NCI-H1436 (cell line): ENCODE data around the gene IL11RA.

ENCODE experiments used
- DNase-seq: peaks from one replicate; lab custom pipeline; 2025; lab: John Stamatoyannopoulos, UW

Gene IL11RA

DNA sequence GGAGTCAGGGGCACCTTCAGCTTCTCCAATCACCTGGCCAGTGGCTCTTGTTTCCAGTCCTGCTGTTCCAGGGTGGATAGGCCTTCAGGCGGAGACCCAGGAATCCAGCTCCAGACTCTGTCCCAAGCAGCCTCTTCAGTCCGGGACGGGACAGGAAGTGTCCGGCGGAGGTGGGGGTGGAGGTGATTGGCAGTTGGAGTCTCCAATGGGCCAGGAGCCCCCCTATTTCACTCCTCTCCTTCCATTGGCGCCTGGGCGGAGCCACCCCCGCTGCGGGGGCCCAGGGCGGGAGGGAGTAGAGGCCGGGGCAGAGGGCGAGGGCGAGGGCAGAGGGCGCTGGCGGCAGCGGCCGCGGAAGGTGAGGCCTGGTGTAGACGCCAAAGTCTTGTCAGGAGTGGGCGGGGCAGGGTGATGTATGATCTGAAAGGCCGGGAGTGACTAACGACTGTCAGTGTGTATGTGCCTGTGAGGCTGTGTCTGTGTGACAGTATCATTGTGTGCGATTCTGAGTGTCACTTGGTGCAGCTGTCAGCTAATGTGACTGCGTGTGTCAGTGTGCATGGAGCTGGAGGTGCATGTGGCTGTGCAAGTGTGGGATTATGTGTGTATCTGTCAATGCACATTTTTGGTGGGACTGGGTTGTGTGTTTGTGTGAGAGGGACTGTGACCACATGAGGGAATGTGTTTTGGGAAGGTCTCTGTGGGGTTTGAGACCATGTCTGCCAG is at the start of gene IL11RA:
IL11RA (plus strand) TSS at position 310 of the 726 bp plus-strand sequence. CDS start 3,033 bp downstream, outside the sequence.
- no peak for DNase-seq

DNA sequence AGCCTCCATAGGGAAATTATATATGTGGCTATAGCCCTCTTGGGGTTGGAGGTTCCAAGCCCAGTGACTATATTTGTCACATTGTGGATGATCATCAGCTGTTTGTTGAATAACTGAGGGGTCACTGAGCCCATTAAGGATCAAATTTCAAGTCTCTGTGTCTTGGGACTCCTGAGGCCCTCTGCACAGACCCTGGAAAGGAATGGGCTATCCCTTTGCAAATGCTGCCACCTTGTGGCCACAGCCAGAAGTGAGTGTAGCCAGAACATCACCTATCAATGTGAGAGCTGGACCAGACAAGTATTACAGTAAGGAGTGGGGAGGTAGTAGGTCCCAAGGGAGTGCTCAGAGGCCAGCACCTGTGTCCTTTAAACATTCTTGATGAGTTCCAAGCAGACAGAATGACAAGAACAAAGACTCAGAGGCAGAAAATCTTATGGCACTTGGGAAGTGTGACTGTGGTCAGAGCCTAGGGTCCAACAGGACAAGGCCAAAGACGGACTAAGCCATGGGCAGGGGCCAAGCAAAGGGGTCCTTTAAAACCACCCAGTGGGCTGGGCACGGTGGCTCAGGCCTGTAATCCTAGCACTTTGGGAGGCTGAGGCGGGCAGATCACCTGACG is 48.3 kb upstream of the IL11RA start:
- DNase-seq, result peak; percentile 72

DNA sequence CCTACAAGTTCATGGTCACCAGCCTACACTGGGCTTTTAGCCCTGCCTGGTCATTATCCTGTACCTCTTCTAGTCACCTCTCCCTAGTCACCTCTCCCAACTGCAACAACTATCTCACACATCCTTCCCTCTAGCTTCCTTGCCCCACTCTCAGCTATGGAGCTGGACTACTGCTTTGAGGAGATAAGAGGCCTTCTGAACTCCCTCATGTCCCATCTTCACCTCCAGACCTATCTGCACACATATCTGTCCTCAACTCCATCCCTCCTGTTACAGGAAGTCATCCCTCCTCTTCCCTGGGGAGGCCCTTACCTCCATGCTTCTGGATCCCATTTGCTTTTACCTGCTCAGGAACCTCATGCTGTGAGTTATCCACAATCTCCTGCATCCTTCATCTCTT is 45.8 kb upstream of the IL11RA start:
- DNase-seq, result no peak

DNA sequence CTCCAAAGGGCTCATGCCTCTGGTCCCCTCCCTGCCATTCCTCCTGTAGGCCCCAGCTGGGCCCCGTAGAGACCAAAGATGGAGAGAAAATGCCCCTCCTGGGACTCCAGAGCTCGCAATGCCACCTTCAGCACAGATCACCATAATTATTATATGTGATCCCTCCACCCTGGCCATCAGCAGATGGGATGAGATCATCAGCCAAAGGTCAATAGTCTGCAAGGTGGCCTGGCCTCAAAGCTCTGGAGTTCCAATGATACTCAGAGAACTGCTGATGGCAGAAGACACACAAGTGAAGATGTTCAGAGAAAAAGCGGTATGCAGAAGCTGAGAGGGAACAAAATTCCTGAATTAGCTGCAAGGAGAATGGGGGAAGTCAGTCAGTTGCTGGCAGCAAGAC is 45.1 kb upstream of the IL11RA start:
- DNase-seq, result no peak

DNA sequence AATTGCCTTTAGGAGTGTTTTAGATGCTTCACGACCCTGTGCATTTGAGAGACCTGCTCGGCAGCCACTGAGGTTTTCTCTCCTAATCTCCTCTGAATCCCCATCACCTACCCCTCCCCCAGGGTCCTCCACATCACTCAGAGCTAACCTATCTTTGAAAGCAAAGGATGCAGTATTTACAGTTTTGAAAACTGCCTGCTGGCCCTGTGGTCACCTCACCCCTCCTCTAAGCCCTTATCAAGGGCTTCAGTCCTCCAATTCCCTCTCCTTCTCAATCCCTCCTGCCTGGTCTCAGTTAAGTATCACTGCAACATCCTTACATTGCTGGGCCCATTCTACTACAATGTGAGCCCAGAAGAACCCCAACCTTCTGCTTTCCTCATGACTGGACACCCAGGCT is 44.7 kb upstream of the IL11RA start:
- no peak for DNase-seq

DNA sequence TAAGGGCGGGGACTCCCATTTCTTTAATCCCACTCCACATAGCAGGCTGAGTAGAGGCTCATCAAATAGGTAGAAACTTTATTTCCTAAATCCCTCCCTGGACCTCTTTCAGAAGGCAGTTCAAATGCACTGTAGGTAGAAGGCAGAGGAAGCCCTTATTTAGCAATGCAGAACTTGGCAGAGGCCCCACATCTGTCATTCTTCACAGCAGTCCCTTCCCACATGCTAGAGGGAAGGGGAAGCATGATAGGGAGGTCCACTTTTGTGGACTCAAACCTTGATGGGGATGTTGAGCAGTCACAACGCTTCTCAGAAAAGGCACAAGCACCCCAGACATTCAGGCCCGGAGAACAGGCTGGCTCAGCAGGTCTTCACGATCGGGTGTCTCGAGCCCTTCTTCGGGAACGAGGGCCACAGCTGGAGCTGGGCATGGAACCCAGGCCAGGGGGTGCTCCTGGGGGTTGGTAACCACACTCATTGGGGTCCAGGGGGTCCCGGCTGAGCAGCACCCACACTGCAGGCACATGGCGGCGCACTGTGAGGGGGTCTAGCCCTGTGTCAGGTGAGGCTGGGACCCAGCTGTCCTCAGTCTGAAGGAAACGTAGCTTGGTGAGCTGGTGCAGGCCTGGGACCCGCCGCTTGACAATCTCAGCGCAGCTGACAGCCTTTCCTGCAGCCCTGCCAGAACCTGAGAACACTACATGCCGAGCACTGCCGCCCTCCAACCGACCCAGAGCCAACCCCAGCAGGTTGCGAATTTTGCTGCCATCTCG is 41.4 kb upstream of the IL11RA start:
- DNase-seq, result no peak

DNA sequence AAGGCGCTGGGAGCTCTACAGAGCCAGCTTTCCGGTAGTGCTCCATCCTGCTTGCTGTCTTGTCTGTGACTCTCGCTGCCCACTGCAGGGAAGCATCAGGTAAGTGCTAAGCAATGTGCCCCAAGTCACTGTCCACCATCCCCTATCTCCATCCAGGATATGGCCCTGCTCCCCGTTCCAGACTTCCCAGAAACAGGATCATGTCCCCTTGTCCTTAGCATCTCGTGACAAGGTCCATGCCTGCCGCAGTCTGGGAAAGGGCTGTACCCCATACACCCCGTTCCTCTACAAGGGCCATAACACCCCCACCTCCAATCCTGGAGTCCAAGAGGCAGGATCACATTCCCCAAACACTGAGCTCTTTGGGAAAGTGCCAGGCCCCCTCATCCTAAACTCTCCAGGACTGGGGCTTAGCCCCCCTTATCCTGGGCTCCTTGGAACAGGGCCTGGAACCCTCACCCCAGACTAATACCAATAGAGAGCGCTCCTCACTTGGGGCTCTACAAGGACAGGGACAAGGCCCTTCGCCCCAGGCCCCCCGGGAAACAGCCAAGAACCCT is 40.7 kb upstream of the IL11RA start:
- no peak for DNase-seq

DNA sequence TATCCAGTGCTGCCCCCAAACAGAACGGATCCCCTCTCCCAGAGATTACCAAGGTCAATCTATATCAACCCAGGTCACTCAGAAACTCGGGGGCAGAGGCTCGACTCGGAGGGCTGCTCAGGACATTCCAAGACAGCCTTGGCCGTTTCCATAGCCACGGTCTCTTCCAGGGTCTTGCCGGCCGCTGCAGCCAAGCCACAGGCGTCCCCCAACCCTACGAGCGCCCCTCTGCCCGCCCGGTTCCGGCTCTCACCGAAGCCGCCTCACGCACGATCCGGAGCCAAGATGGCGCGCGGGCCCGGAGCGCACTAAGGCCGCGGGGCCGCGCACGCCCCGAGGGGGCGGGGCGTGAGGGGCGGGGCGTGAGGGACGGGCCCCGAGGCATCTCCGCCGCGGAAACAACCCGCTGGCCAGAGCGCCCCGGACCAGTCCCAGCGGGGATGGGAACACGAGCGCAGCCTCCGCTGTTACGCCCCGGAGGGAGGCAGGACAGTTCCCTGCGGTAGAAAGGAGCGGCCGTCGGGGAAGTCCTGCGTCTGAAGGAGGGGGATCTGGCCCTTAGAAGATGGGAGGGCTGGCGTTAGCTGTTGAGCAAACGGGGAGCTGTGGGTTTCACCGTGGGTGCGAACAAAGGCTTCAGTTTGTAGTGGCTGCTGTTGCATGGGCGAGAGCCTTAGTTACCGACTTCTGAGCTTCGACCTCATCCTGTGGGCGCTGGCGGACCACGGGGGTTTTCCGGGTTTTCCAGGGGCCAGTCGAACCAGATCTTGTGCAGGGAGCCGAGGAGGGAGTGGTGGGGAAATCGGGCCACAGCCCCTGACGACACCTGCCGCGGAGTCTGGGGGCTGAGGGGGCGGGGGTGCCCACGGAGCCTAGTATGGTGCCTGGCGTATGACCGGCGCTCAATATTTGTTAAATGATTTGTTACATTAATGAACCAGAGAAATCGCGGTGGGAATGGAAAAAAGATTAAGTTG is 39.9 kb upstream of the IL11RA start, which contains the start of gene RPP25L:
RPP25L (minus strand) TSS at position 287 of the 977 bp plus-strand sequence. CDS start 801 bp downstream, outside the sequence.
- DNase-seq, result peak; percentile 83

DNA sequence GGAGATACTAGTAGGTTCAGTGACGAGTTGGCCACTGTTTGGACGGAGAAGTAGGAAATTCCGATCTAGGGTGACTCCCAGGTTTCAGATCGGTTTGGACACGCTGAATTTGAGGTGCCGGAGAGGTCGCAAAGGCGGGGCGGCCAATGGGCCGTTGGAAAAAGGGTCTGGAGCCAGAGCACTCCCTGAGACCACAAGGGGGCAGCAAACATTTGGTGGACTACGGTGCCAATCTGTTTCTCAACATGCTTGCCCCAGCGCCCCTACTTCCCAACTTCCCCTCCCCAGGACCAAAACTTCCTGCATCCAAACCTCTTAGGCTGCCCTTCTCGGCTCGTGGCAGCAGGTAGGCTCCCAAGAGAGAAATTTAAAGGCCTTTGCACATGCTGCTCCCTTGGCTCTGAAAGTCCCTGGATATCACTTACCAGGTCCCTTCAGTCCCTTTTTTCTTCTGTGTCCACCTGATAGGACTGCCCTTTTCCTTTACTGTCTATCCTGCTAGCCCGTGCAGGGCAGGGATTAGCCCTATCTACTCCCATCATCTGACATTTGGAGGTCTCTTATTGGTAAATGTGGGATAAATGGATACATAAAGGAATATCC is 39.1 kb upstream of the IL11RA start:
- peak; percentile 74 for DNase-seq

DNA sequence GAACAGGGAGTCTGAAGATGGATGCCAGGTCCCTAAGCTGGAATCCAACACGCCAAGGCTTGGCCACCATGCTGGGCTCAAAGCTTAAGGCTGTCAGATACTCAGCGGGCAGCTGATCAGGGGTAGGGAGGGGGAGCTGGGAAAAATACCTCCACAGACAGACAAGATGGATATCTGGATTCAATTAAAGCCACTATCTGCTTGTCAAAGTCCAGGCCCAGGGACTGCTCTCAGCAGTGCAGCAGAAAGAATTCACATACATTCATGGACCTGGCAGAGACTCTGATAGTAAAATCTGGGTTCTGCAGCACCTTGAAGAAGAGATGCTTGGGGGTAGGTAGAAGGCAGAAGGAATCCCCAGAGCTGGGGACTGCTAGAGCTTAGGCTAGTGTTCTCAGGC is 36.9 kb upstream of the IL11RA start:
- no peak for DNase-seq

DNA sequence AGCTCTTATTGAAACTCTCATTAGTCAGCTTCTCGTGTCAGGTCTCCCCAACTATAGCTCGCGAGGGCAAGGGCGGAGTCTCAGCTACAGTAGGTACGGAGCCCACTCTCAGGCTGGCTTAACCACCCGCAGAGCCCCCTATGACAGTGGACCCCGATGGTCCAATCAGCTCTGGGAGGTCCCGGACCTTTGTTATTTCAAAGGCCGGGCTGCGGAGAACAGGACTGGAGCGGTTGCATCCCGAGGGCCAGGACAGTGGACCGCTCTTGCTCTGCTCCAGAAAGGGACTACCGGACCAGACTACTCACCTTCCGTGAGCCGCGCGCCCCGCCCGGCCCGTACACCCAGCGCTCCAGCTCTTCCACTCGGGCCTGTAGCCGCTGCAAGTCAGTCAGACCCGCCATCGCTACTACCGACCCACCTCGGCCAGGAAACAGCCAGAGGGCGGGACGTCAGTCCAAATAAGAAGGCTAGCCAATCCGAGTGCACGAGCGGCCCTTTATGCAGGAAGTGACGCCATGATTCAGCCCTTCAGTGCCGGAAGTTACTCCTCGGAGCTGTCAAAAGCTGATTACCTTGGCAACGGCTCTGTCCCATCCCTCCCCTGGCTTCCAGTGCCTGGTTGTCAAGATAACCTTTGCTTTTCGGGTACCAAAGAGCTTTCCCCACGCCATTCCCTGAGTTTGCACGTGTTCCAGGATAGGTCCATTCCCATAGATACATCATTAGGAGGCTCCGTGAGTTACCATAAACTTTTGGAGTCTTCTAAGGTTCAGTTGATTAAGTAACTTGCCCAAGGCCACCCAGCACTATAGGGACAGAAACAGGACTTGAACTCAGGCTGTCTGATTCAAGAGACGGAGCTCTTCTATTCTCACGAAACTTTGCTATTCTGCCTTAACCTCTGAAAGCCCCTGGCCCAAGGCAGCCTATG is 31.7 kb upstream of the IL11RA start, which contains the start of gene DCTN3:
DCTN3 (minus strand) TSS at position 435 of the 934 bp plus-strand sequence; CDS start at position 404, 31 bp downstream.
- DNase-seq, result peak; percentile 96

DNA sequence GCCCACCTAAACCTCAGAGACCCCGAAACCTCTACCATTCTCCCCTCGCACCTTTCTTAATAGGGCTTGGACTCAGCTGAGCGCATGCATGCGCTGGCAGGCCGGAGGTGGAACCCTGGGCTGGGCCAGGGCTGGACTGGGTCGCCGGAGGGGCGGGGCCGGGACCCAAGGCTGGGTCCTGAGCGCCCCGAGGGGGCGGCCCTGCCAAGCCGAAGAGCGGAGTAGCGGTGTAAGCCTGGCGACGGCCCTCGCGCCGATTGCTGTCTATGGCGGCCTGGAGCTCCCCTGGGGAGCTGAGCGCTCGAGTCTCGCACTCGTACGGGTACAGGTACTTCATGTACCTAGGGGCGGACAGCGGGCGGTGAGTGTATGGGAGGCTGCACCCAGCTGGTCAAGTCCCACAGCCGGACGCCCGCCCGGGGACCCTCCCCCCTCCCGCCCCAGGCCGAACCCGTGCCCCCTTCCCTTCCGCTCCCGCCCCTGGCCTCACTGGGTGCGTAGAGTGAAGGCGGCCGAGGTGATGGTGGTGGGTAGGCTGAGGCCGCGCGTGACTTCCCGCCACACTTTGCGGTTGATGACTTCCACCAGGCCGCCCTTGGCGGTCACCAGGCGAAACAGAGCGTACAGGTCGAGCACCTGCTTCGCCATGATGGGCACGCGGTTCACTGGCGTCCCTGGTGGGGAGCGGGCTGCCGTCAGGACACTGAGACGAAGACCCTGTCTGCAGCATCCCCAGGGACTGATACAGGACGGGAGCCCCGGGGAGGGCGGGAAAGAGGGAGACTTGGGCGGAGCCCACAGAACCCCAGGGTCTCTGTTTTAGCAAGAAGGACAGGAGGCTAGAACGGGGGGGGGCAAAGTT is 28.4 kb upstream of the IL11RA start:
- DNase-seq, result no peak

DNA sequence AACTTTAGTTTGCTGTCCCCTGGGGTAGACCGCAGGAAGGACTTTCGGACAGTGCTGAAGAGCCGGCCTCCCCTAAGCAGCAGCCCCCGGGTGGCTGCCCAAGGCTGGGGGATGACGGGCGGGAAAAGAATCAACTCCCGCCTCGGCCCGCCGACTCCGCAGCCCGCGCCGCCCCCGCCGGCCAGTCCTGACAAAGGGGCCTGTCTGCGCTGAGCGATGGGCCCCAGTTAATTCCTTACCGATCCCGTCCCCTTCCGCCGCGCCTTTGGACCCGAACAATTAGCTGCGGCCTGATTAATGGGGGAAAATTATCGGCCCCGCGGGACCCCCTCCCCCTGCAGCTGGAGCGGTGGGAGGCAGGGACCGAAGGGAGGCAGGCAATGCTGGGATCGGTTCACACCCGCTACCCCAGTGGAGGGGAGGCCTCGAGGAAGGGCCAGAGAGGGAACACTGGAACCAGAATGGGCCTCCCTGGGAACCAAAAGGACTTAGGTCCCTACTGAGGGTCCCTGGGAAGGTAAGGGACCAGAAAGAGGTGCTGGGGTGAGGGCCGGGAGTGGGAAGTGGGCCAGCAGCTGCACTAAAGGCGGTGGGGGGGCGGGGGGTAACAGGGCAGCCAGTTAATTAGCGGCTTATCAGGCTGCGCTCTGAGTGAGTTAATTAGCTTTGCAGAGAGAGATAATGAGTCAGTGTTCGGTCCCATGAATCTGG is 27.4 kb upstream of the IL11RA start:
- DNase-seq, result no peak

DNA sequence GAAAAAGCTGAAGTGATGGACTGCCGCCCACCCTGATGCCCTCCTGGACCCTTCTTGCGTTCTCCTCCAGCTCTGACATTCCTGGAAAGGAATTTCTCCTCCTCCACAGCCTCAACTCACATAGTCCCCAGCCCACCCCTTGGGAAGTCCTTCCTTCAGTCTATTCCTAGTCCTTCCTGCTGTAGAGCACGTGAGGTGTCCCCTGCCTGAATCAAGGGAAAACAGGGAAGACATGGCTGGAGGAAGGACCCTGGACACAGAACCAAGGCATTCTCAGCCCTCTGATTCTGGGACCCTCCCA is 26.8 kb upstream of the IL11RA start:
- DNase-seq, result no peak

DNA sequence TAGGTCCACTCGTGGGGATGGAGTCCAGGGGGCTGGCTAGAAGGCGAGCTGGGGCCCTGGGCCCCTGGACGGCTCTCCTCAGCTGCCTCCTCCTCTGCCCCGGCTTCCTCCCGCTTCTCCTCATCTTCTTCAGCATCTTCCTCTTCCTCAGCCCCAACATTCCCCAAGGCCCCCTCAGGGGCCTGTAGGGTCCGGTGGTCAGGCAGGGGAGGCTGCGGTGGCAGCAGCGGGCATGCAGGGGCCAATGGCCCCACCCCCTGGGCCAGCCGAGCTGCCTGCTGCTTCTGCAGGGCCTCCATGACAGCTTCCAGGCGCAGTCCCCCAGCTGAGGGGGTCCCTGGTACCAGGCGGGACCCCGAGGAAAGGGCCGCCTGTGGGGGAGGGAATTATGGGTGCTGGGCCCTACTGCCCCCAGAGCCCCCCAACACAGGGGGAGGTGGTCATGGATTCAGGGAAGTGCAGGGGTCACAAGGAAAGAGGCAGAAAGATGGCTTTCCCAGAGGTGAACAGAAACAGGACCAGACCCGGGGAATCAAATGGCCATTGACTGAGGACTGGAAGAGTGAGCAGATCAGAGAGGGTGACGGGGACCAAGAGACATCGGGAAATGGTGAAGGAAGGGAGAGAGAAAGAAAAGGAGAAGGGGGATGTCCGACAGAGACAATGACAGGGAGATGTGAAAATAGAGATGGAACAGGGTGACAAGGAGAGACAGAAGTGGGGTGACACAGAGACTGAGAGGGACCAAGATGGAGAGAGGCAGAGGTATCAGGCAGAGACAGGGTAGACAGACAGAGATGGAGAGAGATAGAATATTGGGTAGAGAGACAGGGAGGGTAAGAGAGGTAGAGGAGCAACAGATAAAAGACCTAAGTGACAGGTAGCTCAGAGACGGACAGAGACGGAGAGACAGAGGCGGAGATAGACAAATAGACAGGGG is 24.0 kb upstream of the IL11RA start:
- DNase-seq, result no peak

DNA sequence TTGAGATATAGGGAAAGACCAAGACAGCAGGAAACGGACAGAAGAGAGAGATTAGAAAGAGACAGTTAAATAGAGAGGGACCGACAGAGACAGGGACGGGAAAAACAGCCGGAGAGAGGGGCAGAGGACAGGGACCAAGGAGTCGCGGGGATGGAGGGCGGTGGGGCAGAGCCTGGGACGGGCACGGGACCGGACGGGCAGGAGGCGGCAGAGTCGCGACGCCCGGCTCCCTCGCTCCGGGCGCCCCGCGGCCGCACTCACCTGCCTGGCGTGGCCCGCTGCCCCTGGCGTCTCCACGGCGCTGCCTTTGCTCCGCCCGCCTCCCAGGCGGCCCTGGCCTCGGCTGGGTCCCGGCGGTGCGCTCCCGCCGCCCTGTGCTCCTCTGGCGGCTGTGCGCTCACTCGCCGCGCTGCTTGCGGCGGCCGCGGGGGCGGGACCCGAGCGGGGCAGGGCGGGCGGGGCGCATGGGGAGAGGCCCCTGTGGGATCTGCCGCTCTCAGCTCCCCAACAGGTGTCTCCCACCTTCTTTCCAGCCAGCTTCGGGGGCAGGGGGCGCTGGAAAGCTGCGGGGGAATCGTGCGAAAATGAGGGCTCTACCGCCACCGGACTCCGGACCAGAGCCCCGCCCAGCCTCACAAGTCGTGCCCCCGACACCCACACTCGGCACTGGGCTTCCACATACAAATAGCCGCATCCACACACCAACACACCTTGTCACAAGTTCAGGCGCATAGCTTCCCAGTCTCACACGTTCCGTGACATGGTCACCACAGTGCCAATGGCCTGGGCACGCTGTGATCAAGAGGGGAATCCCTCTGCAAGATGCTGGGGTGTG is 23.1 kb upstream of the IL11RA start, which contains the start of gene ARID3C:
ARID3C (minus strand) TSS at position 411 of the 835 bp plus-strand sequence. CDS start 1,052 bp downstream, outside the sequence.
- peak; percentile 16 for DNase-seq
